NCI-H1417 (cell line): ENCODE results near the gene SHISA7.
A peak's percentile ranks its signal among the peaks of the same experiment; 100 is the strongest.
"Not testable (repeated sequence)": the region's sequence is repeated elsewhere in the genome, so short reads cannot be mapped to it uniquely, and the experiment has no call there.

Source experiments
- DNase-seq, 3 experiments: peaks; one replicate each; lab custom pipeline; 2025; lab: John Stamatoyannopoulos, UW

The SHISA7 gene

GRCh38 chr19:55419624-55420236, 23.4 kb downstream of the SHISA7 start:
- no peak for DNase-seq

- DNase-seq = no peak
Measured at GRCh38 chr19:55419103-55419502, 24.0 kb downstream of the SHISA7 start.

DNA sequence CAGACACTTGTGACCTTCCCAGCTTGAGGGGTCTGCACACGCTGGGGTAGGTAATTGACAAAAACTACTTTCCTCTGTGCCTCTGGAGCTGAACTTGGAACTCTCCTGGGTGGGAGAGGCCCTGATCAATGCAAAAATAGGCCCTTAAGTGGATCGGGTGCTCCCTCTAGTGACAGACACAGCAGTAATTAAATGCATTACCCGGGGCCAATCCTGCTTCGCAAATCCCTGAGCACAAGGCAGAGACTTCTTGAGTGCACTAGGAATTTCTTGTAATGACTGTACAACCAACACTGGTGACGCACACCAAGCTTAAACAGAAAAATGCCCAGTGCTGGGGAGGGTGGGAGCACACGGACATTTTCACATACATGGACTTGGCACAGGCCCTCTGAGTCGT, 24.9 kb downstream of the SHISA7 start:
- peak; percentile 36 to 80 (median 55) for DNase-seq

DNA sequence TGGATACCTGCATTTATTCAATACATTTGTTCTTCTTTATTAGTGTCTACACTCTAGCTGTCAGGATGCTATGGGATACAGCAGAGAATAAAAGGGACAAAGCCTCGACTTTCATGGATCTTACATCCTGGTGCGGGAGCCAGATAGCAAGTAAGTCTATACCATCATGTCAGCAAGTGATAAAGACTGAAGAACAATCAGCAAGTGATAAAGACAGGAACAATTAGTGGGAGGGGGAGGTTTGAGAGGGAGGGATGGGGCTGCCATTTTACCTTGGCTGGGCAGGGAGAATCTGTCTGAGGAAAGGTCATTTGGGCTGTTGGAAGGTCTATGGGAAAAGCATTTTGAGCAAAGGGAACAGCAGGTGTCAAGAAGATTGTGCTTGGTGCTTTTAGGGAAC, 32.9 kb downstream of the SHISA7 start:
- no peak for DNase-seq

GRCh38 chr19:55409179-55409578, 33.9 kb downstream of the SHISA7 start:
- DNase-seq = not testable (repeated sequence)

GRCh38 chr19:55408533-55408872, 34.6 kb downstream of the SHISA7 start:
- no peak for DNase-seq

DNA sequence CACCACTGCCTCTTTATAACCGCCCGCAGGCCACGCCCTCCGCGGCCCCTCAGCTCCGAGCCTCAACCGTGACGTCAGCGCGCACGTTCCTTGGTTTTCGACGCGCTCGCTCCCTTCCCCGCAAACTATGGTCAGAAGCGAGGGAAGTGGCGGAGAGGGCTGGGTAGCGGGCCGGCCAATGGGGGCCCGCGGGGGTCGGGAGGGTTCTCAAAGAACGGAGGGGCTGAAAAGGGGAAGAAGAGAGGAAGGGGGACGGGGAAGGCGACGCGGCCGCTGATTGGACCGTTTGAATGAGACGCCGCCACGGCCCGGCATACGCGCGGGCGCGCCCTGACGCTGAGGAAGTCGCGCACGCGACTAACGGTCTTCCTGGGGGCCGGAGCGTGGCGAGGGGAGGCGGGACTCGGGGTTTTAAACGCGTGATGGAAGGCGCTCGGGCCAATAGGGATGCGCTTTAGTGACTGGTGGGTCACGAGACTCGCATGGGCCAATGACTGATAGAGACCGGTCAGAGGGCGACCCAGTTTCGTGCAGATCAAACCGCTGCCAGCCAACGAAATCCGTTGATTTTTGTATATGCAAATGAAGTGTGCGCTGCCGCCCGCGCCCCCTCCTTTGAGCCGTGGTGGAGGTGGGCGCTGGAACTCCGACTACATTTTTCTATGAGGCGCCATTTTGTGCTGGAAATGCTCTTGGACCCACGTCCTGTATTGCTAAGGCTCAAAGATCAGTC, 35.1 kb downstream of the SHISA7 start:
- peak; percentile 99 for DNase-seq

DNA sequence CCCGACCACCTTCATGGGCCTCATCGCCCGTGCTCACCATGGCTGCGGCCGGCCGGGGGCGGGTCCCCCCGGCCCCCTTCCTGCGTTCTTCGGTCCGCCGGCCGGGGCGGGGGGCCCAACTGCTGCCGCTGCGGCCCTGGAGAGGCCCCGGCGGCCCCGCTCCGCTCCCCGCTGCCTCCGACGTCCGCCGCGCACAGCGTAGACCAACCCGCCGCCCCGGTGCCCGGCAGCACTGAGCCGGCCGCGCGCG, 35.6 kb downstream of the SHISA7 start, which contains the start of gene UBE2S:
Gene UBE2S, minus strand, starts transcription at position 239 of the 250 bp plus-strand sequence. Its CDS starts 199 bp downstream, at position 40.
- peak in 1 of 3 experiments; percentile 60 for DNase-seq

DNA sequence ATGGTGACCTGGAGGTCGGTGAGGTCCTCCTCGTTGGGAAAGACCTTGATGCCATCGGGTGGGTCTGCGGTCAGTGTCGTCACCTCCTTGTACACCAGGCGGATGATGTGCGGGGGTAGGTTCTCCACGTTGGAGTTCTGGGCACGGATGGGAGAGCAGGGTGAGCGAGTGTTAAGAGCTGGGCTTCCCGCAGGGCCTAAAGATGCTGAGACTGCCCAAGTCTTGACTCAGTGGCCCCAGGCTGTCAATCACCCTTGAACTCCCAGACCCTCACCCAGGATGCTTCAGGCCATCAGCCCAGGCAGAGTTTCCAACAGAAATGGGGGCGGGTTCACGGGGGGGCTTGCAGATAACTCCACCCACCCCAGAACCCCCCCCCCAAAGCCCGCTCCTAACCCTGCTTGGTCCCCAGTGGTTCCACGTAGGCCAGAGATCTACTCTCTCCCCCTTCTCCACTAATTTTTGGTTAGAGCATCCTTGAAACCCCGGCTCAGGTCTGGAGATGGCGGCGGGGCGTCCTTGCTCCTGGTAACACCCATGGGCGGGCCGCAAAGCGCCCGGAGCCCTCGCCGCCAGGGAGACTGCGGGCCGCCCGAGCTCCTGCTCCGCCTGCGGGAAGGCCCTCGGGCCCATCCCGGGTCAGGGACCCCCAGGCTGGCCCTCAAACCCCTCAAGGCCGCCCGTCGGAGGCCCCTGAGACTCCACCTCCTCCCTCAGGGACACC, 36.1 kb downstream of the SHISA7 start:
- DNase-seq = peak in 2 of 3 experiments; percentile 58 to 61

GRCh38 chr19:55406091-55406825, 36.8 kb downstream of the SHISA7 start:
- no peak for DNase-seq

DNA sequence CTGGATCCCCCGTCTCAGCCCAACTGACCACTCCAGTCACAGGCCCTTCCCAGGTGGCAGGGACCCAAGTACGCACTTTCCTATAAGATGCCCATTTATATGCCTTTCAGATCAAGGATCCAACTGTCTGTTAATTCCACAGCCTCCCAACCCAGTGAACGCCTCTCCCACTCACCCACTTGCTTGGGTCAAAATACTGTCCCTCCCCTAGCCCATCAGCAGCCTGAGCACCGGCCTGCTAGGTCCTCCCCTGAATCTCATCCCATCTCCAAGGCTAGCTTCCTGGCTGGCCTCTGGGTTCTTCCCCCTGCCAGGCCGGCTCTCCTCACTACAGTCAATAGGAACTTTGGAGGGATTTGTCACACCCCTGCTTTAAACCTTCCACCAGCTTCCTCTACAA, 37.5 kb downstream of the SHISA7 start:
- DNase-seq = no peak

- DNase-seq = no peak
Measured at GRCh38 chr19:55402509-55402908, 40.6 kb downstream of the SHISA7 start.

DNA sequence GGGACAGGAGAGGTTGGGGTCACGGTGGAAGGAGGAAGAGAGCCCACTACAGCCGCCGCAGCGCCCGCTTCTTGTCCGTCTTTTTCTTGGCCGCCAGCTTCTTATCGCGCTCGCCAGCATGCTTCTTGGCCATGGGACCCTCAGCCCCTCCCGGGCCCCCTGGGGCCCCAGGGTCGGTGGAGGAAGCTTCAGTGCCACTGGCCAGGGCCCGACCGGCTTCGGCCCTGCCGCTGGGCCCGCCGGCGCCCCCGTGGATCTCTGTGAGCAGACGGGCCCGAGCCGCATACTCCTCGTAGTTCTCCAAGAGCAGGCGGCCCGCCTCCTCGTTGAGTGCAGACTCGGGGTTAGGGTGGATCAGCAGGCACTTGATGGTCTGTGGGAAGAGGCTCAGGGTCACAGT, 41.7 kb downstream of the SHISA7 start:
- not testable (repeated sequence) for DNase-seq

GRCh38 chr19:55400281-55401087, 42.6 kb downstream of the SHISA7 start:
- DNase-seq = no peak

DNA sequence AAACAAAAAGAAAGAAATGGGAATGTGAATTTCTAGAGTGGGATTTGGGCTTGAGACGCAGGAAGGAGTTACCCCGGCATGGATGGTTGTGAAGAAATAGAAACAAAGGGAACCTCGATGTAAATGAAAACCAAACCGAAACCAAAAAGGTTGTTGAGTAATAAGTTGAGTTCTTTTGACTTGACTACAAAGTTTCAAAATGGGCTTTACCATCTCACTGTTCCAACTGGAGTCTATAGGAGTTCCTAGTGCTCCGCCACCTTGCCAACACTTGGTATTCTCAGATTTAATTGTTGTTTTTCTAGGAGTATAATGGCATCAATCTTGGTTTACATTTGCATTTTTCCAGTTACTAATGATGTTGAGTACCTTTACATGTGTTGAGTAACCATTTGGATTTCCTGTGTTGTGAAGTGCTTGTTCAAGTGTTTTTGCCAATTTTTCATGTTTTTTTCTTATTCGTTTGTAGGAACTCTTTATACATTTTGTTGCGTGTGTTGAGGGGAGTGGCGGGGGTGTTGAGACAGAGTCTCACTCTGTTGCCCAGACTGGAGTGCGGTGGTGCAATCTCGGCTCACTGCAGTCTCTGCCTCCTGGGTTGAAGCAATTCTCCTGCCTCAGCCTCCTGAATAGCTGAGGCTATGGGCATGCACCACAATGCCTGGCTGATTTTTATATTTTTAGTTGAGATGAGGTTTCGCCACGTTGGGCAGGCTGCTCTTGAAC, 44.7 kb downstream of the SHISA7 start:
- no peak for DNase-seq

GRCh38 chr19:55392820-55393761, 50.0 kb downstream of the SHISA7 start:
- no peak for DNase-seq

DNA sequence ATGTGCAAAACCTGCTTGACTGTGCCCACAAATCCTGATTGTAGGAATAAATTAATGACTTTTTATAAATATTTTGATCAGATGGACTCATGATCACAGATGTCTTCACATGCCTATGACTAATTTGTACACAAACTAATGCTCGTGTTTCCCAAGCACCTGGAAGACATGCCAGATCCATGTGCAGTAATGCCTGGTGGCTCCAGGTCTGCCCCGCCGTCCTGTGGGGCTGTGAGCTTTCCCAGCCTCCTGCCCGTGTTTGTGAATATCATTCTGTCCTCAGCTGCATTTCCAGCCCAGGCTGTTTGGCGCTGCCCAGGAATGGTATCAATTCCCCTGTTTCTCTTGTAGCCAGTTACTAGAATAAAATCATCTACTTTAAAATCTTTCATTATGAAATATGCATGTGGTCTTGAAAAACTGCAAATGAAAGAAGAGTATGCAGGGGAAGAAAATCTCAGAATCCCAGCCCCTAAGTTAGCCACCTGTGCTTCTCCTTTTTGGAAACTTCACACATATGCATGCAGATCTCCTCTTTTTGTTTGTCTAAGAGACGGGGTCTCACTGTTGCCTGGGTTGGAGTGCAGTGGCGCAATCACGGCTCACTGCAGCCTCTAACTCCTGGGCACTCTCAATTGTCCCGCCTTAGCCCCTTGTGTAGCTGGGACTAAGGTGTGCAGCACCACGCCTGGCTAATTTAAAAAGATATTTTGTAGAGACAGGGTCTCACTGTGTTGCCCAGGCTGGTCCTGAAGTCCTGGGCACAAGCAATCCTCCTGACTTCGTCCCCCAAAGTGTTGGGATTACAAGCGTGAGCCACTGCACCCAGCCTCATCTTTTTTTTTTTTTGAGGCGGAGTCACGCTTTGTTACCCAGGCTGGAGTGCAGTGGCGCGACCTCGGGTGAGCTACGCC, 51.1 kb downstream of the SHISA7 start:
- no peak for DNase-seq

- DNase-seq = no peak
Measured at GRCh38 chr19:55391191-55391670, 51.9 kb downstream of the SHISA7 start.

- DNase-seq = peak in 1 of 3 experiments; percentile 8
Measured at GRCh38 chr19:55390461-55390880, 52.6 kb downstream of the SHISA7 start.
